Neuronal stem cell (in vitro differentiated cells): ENCODE results near the gene ATL2.
"Not testable (repeated sequence)": the region's sequence is repeated elsewhere in the genome, so short reads cannot be mapped to it uniquely, and the experiment has no call there.

Experiments
- DNase-seq: peaks from one replicate; pipeline ENCODE4 v3.0.0-alpha.2; 2013; ENCODE audit warnings: low spot score
- H2AFZ ChIP-seq: one replicate; pipeline ENCODE4 v1.6.1; 2013; ENCODE audit warnings: mild to moderate bottlenecking, low read length, inconsistent platforms
- H2AK5ac ChIP-seq: 2 replicates; pipeline ENCODE4 v1.6.1; 2013; ENCODE audit warnings: low read depth, mild to moderate bottlenecking, inconsistent platforms, low read length, moderate library complexity, mixed read lengths
- H2BK120ac ChIP-seq: 2 replicates; pipeline ENCODE4 v1.6.1; 2013; ENCODE audit warnings: low read depth, mild to moderate bottlenecking, inconsistent platforms, low read length, moderate library complexity, mixed read lengths
- H2BK12ac ChIP-seq: one replicate; pipeline ENCODE4 v1.6.1; 2013; ENCODE audit warnings: low read length, inconsistent platforms
- H2BK15ac ChIP-seq: 2 replicates; pipeline ENCODE4 v1.6.1; 2013; ENCODE audit warnings: mild to moderate bottlenecking, low read length, inconsistent platforms, mixed read lengths
- H2BK5ac ChIP-seq: one replicate; pipeline ENCODE4 v1.6.1; 2013; ENCODE audit warnings: inconsistent platforms, mild to moderate bottlenecking, low read length, moderate library complexity
- H3K14ac ChIP-seq: one replicate; pipeline ENCODE4 v1.6.1; 2013; ENCODE audit warnings: low read length, inconsistent platforms
- H3K18ac ChIP-seq: 2 replicates; pipeline ENCODE4 v1.6.1; 2013; ENCODE audit warnings: low read length, inconsistent platforms
- H3K23ac ChIP-seq: 2 replicates; pipeline ENCODE4 v1.6.1; 2013; ENCODE audit warnings: low read depth, mild to moderate bottlenecking, mixed read lengths, low read length, inconsistent platforms; ENCODE audit not compliant: poor library complexity
- H3K27ac ChIP-seq: replicated peaks from 3 replicates; pipeline ENCODE4 v1.5.1; 2013; ENCODE audit warnings: low read length, inconsistent platforms
- H3K27me3 ChIP-seq, 3 experiments: 2 replicates each; pipeline ENCODE4 v1.6.1; 2013; ENCODE audit warnings: low read length in 3 of 3, mild to moderate bottlenecking in 2 of 3, inconsistent platforms in 1 of 3, low read depth in 1 of 3, mixed read lengths in 1 of 3, moderate library complexity in 1 of 3; ENCODE audit not compliant: control insufficient read depth in 3 of 3, insufficient read depth in 3 of 3
- H3K36me3 ChIP-seq, 2 donors: replicated peaks in 1 of 2; 2 replicates each; pipeline ENCODE4 v1.6.1; 2013; ENCODE audit warnings: low read length in 2 of 2; ENCODE audit not compliant: control insufficient read depth in 2 of 2, insufficient read depth in 2 of 2
- H3K4ac ChIP-seq: 2 replicates; pipeline ENCODE4 v1.6.1; 2013; ENCODE audit warnings: inconsistent platforms, mild to moderate bottlenecking, low read length, moderate library complexity
- H3K4me1 ChIP-seq, 2 donors: 1 replicate in 1 of 2; 2 replicates in 1 of 2; pipeline ENCODE4 v1.6.1; 2013; ENCODE audit warnings: low read length in 2 of 2, low read depth in 1 of 2; ENCODE audit not compliant: control insufficient read depth in 2 of 2, insufficient read depth in 1 of 2
- H3K4me2 ChIP-seq: one replicate; pipeline ENCODE4 v1.6.1; 2013; ENCODE audit warnings: mild to moderate bottlenecking, low read length, inconsistent platforms; ENCODE audit not compliant: insufficient read depth, poor library complexity, severe bottlenecking
- H3K4me3 ChIP-seq, 2 donors: 2 replicates each; pipeline ENCODE4 v1.5.1; 2013; ENCODE audit warnings: low read length in 2 of 2, mild to moderate bottlenecking in 2 of 2, inconsistent platforms in 1 of 2, moderate library complexity in 1 of 2
- H3K79me1 ChIP-seq: one replicate; pipeline ENCODE4 v1.6.1; 2013; ENCODE audit warnings: low read depth, mild to moderate bottlenecking, inconsistent platforms, low read length, moderate library complexity
- H3K9ac ChIP-seq: one replicate; pipeline ENCODE4 v1.6.1; 2013; ENCODE audit warnings: mild to moderate bottlenecking, low read depth, low read length, inconsistent platforms; ENCODE audit not compliant: poor library complexity
- H3K9me3 ChIP-seq, 2 donors: replicated peaks in 1 of 2; 2 replicates each; pipeline versions ENCODE3 to v1.6.1; 2013; ENCODE audit warnings: low read length in 2 of 2, mild to moderate bottlenecking in 2 of 2, inconsistent platforms in 1 of 2, low read depth in 1 of 2, mixed read lengths in 1 of 2, moderate library complexity in 1 of 2; ENCODE audit not compliant: control insufficient read depth in 2 of 2, insufficient read depth in 1 of 2
- H4K8ac ChIP-seq: one replicate; pipeline ENCODE4 v1.6.1; 2013; ENCODE audit warnings: low read depth, mild to moderate bottlenecking, inconsistent platforms, low read length, moderate library complexity
- H4K91ac ChIP-seq: one replicate; pipeline ENCODE4 v1.6.1; 2013; ENCODE audit warnings: low read length, low read depth, mild to moderate bottlenecking, inconsistent platforms; ENCODE audit not compliant: poor library complexity
- WGBS, 2 donors: extraction: QIAGEN DNeasy Blood & Tissue Kit; methylation state at CpG; one replicate each; pipeline ENCODE4 v1.1.7; 2013; ENCODE audit warnings: missing lambda C conversion rate in 2 of 2, mixed read lengths in 1 of 2; ENCODE audit not compliant: insufficient read length in 2 of 2, insufficient replicate concordance in 1 of 2; ENCODE audit errors: extremely low coverage in 2 of 2; 5-methylcytosine and 5-hydroxymethylcytosine counted together

Gene ATL2

GRCh38 chr2:38281095-38281742, 95.9 kb downstream of the ATL2 start:
- DNase-seq: no peak

GRCh38 chr2:38279201-38279600, 97.9 kb downstream of the ATL2 start:
- Histone ChIP-seq H3K9ac (no peak overlapping the region), H4K91ac (no peak overlapping the region), H3K23ac (no peak overlapping the region), H3K36me3 (no peaks in the 10 kb centered on the region), H3K9me3 (no peaks in the 10 kb centered on the region), H3K14ac (no peak overlapping the region), H3K18ac (no peak overlapping the region), H2AK5ac (no peak overlapping the region), H3K79me1 (no peaks in the 10 kb centered on the region), H3K4me3 (no peak overlapping the region), H3K4ac (no peak overlapping the region), H3K4me1 (peaks cover 0 to 2% of the 10 kb centered on the region in 2 donors), H3K27me3 (peaks cover 0 to 2% (median 0%) of the 10 kb centered on the region in 3 experiments), H2AFZ (no peak overlapping the region), H2BK5ac (no peak overlapping the region), H4K8ac (no peak overlapping the region), H2BK15ac (no peak overlapping the region), H3K4me2 (no peak overlapping the region), H2BK12ac (no peak overlapping the region), H2BK120ac (no peak overlapping the region), H3K27ac (no peak overlapping the region)
- DNase-seq: no peak
- WGBS, 2 donors: no CpG with 5 or more reads among the region's 4 CpGs

More at GRCh38 chr2:38281095-38281742, 95.9 kb downstream of the ATL2 start:
- Histone ChIP-seq H3K4me3 (no peak overlapping the region), H2AFZ (no peak overlapping the region), H3K4me2 (no peak overlapping the region), H3K4ac (no peak overlapping the region), H3K9me3 (no peaks in the 10 kb centered on the region), H2AK5ac (no peak overlapping the region), H2BK120ac (no peak overlapping the region), H3K18ac (no peak overlapping the region), H3K4me1 (peaks cover 0 to 2% of the 10 kb centered on the region in 2 donors), H3K27ac (no peak overlapping the region), H2BK5ac (no peak overlapping the region), H3K14ac (no peak overlapping the region), H4K8ac (no peak overlapping the region), H3K79me1 (no peaks in the 10 kb centered on the region), H3K9ac (no peak overlapping the region), H3K27me3 (peaks cover 0 to 2% (median 0%) of the 10 kb centered on the region in 3 experiments), H3K36me3 (no peaks in the 10 kb centered on the region), H2BK12ac (no peak overlapping the region), H4K91ac (no peak overlapping the region), H3K23ac (no peak overlapping the region), H2BK15ac (no peak overlapping the region)
- no CpG with 5 or more reads among the region's 6 CpGs for WGBS, 2 donors

- no CpG with 5 or more reads among the region's 9 CpGs for WGBS, 2 donors
- not testable (repeated sequence) for H3K27ac ChIP-seq
These were observed 99.0 kb downstream of the ATL2 start for GRCh38 chr2:38278117-38278438.

GRCh38 chr2:38277245-38278116, 99.6 kb downstream of the ATL2 start:
- H3K4me1 ChIP-seq: peaks cover 0 to 2% of the 10 kb centered on the region in 2 donors
- no peak overlapping the region for H3K27ac ChIP-seq
- no peak overlapping the region for H2BK15ac ChIP-seq
- no peak overlapping the region for H2BK12ac ChIP-seq
- H2BK5ac ChIP-seq: no peak overlapping the region
- no peak overlapping the region for H3K4me2 ChIP-seq
- H3K4ac ChIP-seq: no peak overlapping the region
- H3K9ac ChIP-seq: no peak overlapping the region
- no peak overlapping the region for H3K23ac ChIP-seq
- H3K18ac ChIP-seq: no peak overlapping the region
- H3K4me3 ChIP-seq: no peak overlapping the region
- H3K79me1 ChIP-seq: no peaks in the 10 kb centered on the region
- H2AK5ac ChIP-seq: no peak overlapping the region
- no peaks in the 10 kb centered on the region for H3K27me3 ChIP-seq
- peak overlapping the region; percentile 70 for H2AFZ ChIP-seq
- WGBS, 2 donors: no CpG with 5 or more reads among the region's 6 CpGs
- H3K9me3 ChIP-seq: no peaks in the 10 kb centered on the region
- H4K8ac ChIP-seq: no peak overlapping the region
- H4K91ac ChIP-seq: no peak overlapping the region
- H3K14ac ChIP-seq: no peak overlapping the region
- no peaks in the 10 kb centered on the region for H3K36me3 ChIP-seq
- DNase-seq: no peak
- H2BK120ac ChIP-seq: no peak overlapping the region

More at GRCh38 chr2:38278117-38278438, 99.0 kb downstream of the ATL2 start:
- peak overlapping the region; percentile 70 for H2AFZ ChIP-seq
- not testable (repeated sequence) for H3K9ac ChIP-seq, H3K4ac ChIP-seq, H3K23ac ChIP-seq, H3K4me2 ChIP-seq, H2AK5ac ChIP-seq, H3K36me3 ChIP-seq, H3K9me3 ChIP-seq, DNase-seq, H3K4me1 ChIP-seq, H3K79me1 ChIP-seq, H3K27me3 ChIP-seq, H3K18ac ChIP-seq, H3K4me3 ChIP-seq, H2BK120ac ChIP-seq, H2BK5ac ChIP-seq, H4K91ac ChIP-seq, H2BK15ac ChIP-seq, H2BK12ac ChIP-seq, H3K14ac ChIP-seq, H4K8ac ChIP-seq
